ENCODE measurements around the gene FDXR. TPM values are rescaled to one million over a fixed set of nuclear protein-coding genes. Genes with fewer than 3 reads are reported as not detected.

FDXR gene, protein sequence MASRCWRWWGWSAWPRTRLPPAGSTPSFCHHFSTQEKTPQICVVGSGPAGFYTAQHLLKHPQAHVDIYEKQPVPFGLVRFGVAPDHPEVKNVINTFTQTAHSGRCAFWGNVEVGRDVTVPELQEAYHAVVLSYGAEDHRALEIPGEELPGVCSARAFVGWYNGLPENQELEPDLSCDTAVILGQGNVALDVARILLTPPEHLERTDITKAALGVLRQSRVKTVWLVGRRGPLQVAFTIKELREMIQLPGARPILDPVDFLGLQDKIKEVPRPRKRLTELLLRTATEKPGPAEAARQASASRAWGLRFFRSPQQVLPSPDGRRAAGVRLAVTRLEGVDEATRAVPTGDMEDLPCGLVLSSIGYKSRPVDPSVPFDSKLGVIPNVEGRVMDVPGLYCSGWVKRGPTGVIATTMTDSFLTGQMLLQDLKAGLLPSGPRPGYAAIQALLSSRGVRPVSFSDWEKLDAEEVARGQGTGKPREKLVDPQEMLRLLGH
- total RNA-seq (2014; rRNA removed; shearing (Covaris generic); ENCODE audit: low replicate concordance) = 3.2 and 8.4 TPM in 2 replicates

GRCh38 chr17:74872313-74873036 is at the start of gene FDXR:
FDXR (minus strand) TSS chr17:74872994; CDS start chr17:74872944, 50 bp downstream.
- Histone ChIP-seq H3K9me2 (replicated peaks; ENCODE audit: insufficient read depth, low read length) (no peaks in the 10 kb centered on the region), H3K4me2 (ENCODE audit: low read depth, low read length, poor library complexity, severe bottlenecking) (peak within 1 kb of the TSS; percentile 95), H3K79me2 (ENCODE audit: low read length) (no peaks in the 10 kb centered on the region), H3K27ac (ENCODE audit: low read length) (peak within 1 kb of the TSS; percentile 24; the same call in 1 of the 2 replicates), H3K27me3 (ENCODE audit: low read length) (no peaks in the 10 kb centered on the region), H3K9ac (ENCODE audit: low read length) (peak within 1 kb of the TSS; percentile 91), H3K4me3 (ENCODE audit: low read length) (peak within 1 kb of the TSS; percentile 93), H4K20me1 (ENCODE audit: insufficient read depth, low read depth, low read length) (no peaks in the 10 kb centered on the region), H3K9me3 (ENCODE audit: low read length) (no peaks in the 10 kb centered on the region), H2AFZ (ENCODE audit: low read length) (peak within 1 kb of the TSS; percentile 95), H3K4me1 (ENCODE audit: low read length) (peaks cover 21% of the 10 kb centered on the region), H3K36me3 (ENCODE audit: insufficient read depth, low read length) (no peaks in the 10 kb centered on the region)
- DNase-seq = no peak

- no peaks in the 10 kb centered on the region for H3K36me3 ChIP-seq (ENCODE audit: insufficient read depth, low read length)
- H3K9me3 ChIP-seq (ENCODE audit: low read length) = no peaks in the 10 kb centered on the region
- DNase-seq = no peak
- no peak overlapping the region for H3K27ac ChIP-seq (ENCODE audit: low read length)
- no peak overlapping the region for H3K9ac ChIP-seq (ENCODE audit: low read length)
- H4K20me1 ChIP-seq (ENCODE audit: insufficient read depth, low read depth, low read length) = no peaks in the 10 kb centered on the region
- no peak overlapping the region for H2AFZ ChIP-seq (ENCODE audit: low read length)
- H3K4me2 ChIP-seq (ENCODE audit: low read depth, low read length, poor library complexity, severe bottlenecking) = no peak overlapping the region
- H3K4me1 ChIP-seq (ENCODE audit: low read length) = no peaks in the 10 kb centered on the region
- no peak overlapping the region for H3K4me3 ChIP-seq (ENCODE audit: low read length)
- no peaks in the 10 kb centered on the region for H3K27me3 ChIP-seq (ENCODE audit: low read length)
- no peaks in the 10 kb centered on the region for H3K9me2 ChIP-seq (replicated peaks; ENCODE audit: insufficient read depth, low read length)
- H3K79me2 ChIP-seq (ENCODE audit: low read length) = no peaks in the 10 kb centered on the region
These were observed 49.4 kb upstream of the FDXR start for GRCh38 chr17:74922172-74922571.

DNA sequence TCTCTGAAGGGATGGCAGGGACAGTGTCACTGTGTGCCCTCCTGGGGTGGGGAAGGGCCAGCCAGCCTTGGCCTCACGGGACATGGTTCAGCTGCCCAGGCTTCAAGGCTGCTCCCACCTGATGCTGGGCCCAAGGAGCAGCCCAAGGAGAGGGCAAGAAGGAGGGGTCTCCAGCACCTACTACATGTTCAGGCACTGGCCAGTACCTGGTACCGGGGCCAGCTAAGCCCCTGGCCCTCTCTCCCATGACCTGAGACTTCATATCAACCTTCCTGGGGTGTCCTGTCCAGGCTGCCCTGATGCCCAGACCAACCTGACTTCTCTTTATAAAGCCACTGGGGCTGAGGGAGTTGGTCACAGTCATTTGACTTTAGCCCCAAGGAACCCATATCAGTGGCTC is 49.0 kb upstream of the FDXR start:
- no peaks in the 10 kb centered on the region for H3K27me3 ChIP-seq (ENCODE audit: low read length)
- H3K4me2 ChIP-seq (ENCODE audit: low read depth, low read length, poor library complexity, severe bottlenecking) = no peak overlapping the region
- no peaks in the 10 kb centered on the region for H3K9me3 ChIP-seq (ENCODE audit: low read length)
- H4K20me1 ChIP-seq (ENCODE audit: insufficient read depth, low read depth, low read length) = no peaks in the 10 kb centered on the region
- no peak overlapping the region for H2AFZ ChIP-seq (ENCODE audit: low read length)
- H3K9ac ChIP-seq (ENCODE audit: low read length) = no peak overlapping the region
- no peak overlapping the region for H3K4me3 ChIP-seq (ENCODE audit: low read length)
- H3K36me3 ChIP-seq (ENCODE audit: insufficient read depth, low read length) = no peaks in the 10 kb centered on the region
- DNase-seq = peak; percentile 10
- no peaks in the 10 kb centered on the region for H3K9me2 ChIP-seq (replicated peaks; ENCODE audit: insufficient read depth, low read length)
- no peaks in the 10 kb centered on the region for H3K79me2 ChIP-seq (ENCODE audit: low read length)
- H3K27ac ChIP-seq (ENCODE audit: low read length) = no peak overlapping the region
- no peaks in the 10 kb centered on the region for H3K4me1 ChIP-seq (ENCODE audit: low read length)

DNA sequence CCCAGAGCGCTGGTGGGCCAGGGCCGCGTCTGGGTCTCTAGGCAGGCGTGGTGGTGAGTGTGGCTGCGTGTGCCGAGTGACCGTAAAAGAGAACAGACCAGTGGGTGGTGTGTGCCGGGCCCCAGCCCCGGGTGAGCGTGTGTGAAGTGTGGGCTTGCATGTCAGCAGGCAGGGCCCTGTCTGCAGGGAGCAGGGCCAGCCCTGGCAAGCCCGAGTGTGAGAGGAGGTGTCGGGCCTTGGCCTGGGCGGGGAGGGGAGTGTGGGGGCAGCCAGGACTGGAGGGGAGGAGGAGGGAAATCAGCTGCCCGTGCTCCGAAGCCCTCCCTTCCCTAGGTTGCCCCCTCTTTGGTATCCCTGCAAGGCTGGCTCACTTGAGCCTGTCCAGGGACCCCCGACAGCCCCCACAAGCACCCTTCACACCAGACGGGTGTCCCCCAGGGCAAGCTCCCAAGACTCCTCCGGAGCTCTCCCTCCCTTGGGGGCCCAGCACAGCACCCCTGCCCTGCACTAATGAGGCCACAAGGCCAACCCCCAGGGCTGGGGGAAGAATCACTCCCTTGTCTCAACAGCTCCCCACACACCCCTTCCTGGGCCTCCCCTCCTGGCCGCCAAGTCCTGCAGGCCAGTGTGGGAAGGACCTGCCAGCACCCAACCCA is 48.4 kb upstream of the FDXR start:
- DNase-seq = peak; percentile 35
- Histone ChIP-seq H3K9ac (ENCODE audit: low read length) (no peak overlapping the region), H3K9me3 (ENCODE audit: low read length) (no peaks in the 10 kb centered on the region), H3K27ac (ENCODE audit: low read length) (no peak overlapping the region), H3K79me2 (ENCODE audit: low read length) (no peaks in the 10 kb centered on the region), H4K20me1 (ENCODE audit: insufficient read depth, low read depth, low read length) (no peaks in the 10 kb centered on the region), H3K4me1 (ENCODE audit: low read length) (no peaks in the 10 kb centered on the region), H3K4me2 (ENCODE audit: low read depth, low read length, poor library complexity, severe bottlenecking) (no peak overlapping the region), H3K4me3 (ENCODE audit: low read length) (no peak overlapping the region), H3K36me3 (ENCODE audit: insufficient read depth, low read length) (no peaks in the 10 kb centered on the region), H3K9me2 (replicated peaks; ENCODE audit: insufficient read depth, low read length) (no peaks in the 10 kb centered on the region), H3K27me3 (ENCODE audit: low read length) (no peaks in the 10 kb centered on the region), H2AFZ (ENCODE audit: low read length) (no peak overlapping the region)

- Histone ChIP-seq H3K4me1 (ENCODE audit: low read length) (no peaks in the 10 kb centered on the region), H4K20me1 (ENCODE audit: insufficient read depth, low read depth, low read length) (no peaks in the 10 kb centered on the region), H3K9me2 (replicated peaks; ENCODE audit: insufficient read depth, low read length) (no peaks in the 10 kb centered on the region), H3K27ac (ENCODE audit: low read length) (no peak overlapping the region), H3K9ac (ENCODE audit: low read length) (no peak overlapping the region), H3K79me2 (ENCODE audit: low read length) (no peaks in the 10 kb centered on the region), H3K27me3 (ENCODE audit: low read length) (no peaks in the 10 kb centered on the region), H3K9me3 (ENCODE audit: low read length) (no peaks in the 10 kb centered on the region), H2AFZ (ENCODE audit: low read length) (no peak overlapping the region), H3K4me3 (ENCODE audit: low read length) (no peak overlapping the region), H3K36me3 (ENCODE audit: insufficient read depth, low read length) (no peaks in the 10 kb centered on the region), H3K4me2 (ENCODE audit: low read depth, low read length, poor library complexity, severe bottlenecking) (no peak overlapping the region)
- peak; percentile 40 for DNase-seq
These were observed 47.8 kb upstream of the FDXR start for GRCh38 chr17:74920642-74921025.

GRCh38 chr17:74920306-74920620 is 47.5 kb upstream of the FDXR start:
- Histone ChIP-seq H3K4me2 (ENCODE audit: low read depth, low read length, poor library complexity, severe bottlenecking) (no peak overlapping the region), H3K9ac (ENCODE audit: low read length) (no peak overlapping the region), H2AFZ (ENCODE audit: low read length) (no peak overlapping the region), H3K79me2 (ENCODE audit: low read length) (no peaks in the 10 kb centered on the region), H3K4me1 (ENCODE audit: low read length) (no peaks in the 10 kb centered on the region), H4K20me1 (ENCODE audit: insufficient read depth, low read depth, low read length) (no peaks in the 10 kb centered on the region), H3K9me3 (ENCODE audit: low read length) (no peaks in the 10 kb centered on the region), H3K27ac (ENCODE audit: low read length) (no peak overlapping the region), H3K36me3 (ENCODE audit: insufficient read depth, low read length) (no peaks in the 10 kb centered on the region), H3K9me2 (replicated peaks; ENCODE audit: insufficient read depth, low read length) (no peaks in the 10 kb centered on the region), H3K27me3 (ENCODE audit: low read length) (no peaks in the 10 kb centered on the region), H3K4me3 (ENCODE audit: low read length) (no peak overlapping the region)
- no peak for DNase-seq

DNA sequence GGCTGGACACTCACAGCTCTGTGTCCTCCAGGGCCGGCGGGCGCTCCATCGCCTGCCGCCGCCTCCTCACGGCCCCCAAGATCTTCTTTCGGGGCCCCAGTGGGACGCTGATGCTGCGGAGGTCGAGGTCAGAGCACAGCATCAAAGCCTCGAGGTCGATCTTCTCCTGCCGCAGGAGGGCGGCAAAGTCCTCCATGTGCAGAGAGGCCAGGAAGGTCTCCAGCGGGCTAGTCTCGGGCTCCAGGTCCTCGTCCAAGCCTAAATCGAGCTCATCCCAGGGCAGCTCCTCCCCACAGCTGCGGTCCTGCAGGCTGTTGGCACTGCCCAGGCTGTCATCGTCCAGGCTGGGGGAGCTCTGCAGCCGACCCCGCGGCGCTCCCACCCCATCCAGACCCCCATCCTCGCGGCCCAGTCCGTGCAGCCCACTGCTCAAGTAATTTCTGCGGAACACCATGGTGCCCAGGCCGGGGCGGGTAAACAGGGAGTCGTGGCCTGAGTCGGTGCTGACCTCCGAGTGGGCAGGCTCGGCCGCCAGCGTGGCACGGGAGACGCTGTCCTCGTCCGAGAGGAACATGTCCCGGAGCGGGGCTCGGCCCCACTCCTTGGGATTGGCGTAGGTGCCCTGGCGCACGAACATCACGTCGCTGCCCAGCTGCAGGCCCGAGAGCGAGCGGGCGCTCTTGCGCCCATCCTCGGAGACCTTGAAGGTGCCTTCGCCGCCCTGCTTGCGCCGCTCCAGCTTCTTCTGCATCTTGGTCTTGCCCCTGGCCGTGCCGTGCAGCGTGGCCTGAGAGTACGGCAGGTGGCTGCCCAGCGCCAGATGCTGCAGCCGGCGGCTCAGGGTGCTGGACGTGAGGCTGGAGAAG is 46.9 kb upstream of the FDXR start:
- Histone ChIP-seq H3K9me2 (replicated peaks; ENCODE audit: insufficient read depth, low read length) (no peaks in the 10 kb centered on the region), H3K27me3 (ENCODE audit: low read length) (no peaks in the 10 kb centered on the region), H3K9me3 (ENCODE audit: low read length) (no peaks in the 10 kb centered on the region), H4K20me1 (ENCODE audit: insufficient read depth, low read depth, low read length) (no peaks in the 10 kb centered on the region), H3K79me2 (ENCODE audit: low read length) (no peaks in the 10 kb centered on the region), H3K36me3 (ENCODE audit: insufficient read depth, low read length) (no peaks in the 10 kb centered on the region), H3K4me3 (ENCODE audit: low read length) (no peak overlapping the region), H2AFZ (ENCODE audit: low read length) (no peak overlapping the region), H3K4me2 (ENCODE audit: low read depth, low read length, poor library complexity, severe bottlenecking) (no peak overlapping the region), H3K9ac (ENCODE audit: low read length) (no peak overlapping the region), H3K27ac (ENCODE audit: low read length) (no peak overlapping the region), H3K4me1 (ENCODE audit: low read length) (no peaks in the 10 kb centered on the region)
- peak; percentile 30 for DNase-seq

Data from Karpas-422 (cell line).